ENCODE data around the gene TMCC2.

DNA sequence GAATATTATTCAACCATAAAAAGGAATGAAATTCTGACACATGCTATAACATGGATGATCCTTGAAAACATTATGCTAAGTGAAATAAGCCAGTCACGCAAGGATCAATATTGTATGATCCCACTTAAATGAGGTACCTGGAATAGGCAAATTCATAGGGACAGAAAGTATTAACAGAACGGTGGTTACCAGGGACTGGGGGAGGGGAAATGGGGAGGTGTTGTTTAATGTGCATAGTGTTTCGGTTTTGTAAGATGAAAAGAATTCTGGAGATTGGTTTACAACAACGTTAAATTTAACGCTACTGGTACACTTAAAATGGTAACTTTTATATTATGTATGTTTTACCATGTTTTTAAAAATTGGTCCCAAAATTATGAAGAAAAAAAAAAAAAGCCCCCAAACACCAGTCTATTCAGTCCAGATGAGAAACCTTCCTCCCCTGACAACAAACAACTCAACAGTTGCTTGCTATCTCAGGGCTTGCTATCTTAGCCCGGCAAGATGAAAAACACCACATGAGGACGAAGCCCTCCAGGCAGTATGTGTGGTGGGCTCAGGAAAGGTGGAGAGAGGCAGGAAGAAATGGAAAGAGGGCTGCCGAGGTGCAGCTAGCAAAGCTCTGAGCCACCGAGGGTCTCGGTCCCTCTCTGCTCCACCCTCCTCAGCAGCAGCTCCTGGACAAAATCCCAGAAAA is 85.3 kb downstream of the TMCC2 start:
- TF ChIP-seq EZH2 (optimal IDR thresholded peaks at IDR 0.05; ENCODE audit: low read depth, low read length) (no peak), EZH2phosphoT487 (IDR thresholded peaks at IDR 0.05; ENCODE audit: low read length) (no peak)
- TF ChIP-seq, protein P1, sequence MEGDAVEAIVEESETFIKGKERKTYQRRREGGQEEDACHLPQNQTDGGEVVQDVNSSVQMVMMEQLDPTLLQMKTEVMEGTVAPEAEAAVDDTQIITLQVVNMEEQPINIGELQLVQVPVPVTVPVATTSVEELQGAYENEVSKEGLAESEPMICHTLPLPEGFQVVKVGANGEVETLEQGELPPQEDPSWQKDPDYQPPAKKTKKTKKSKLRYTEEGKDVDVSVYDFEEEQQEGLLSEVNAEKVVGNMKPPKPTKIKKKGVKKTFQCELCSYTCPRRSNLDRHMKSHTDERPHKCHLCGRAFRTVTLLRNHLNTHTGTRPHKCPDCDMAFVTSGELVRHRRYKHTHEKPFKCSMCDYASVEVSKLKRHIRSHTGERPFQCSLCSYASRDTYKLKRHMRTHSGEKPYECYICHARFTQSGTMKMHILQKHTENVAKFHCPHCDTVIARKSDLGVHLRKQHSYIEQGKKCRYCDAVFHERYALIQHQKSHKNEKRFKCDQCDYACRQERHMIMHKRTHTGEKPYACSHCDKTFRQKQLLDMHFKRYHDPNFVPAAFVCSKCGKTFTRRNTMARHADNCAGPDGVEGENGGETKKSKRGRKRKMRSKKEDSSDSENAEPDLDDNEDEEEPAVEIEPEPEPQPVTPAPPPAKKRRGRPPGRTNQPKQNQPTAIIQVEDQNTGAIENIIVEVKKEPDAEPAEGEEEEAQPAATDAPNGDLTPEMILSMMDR (IDR thresholded peaks at IDR 0.05; ENCODE audit: low read length), result no peak
